Adrenal gland (tissue), 12 donors: ENCODE results near the gene RTP5. TPM values are rescaled to one million over a fixed set of nuclear protein-coding genes. Genes with fewer than 3 reads are reported as not detected.

Source experiments
- DNase-seq, 7 donors: peaks; one replicate each; pipeline ENCODE4 v3.0.0-alpha.2; 2019 to 2020
- H3K27ac ChIP-seq, 5 donors: fragments of 200-600 bp; sonication (generic) in 4 of 5; 1 replicate in 3 of 5; 2 replicates in 2 of 5; pipeline versions ENCODE4 v1.5.1 to v1.8.0; 2016 to 2020; ENCODE audit warnings: mild to moderate bottlenecking in 1 of 5
- H3K27me3 ChIP-seq: fragments of 200-600 bp; 2 replicates; pipeline ENCODE4 v1.8.0; 2021
- H3K36me3 ChIP-seq, 2 donors: fragments of 200-600 bp; replicated peaks in 1 of 2; 1 replicate in 1 of 2; 2 replicates in 1 of 2; pipeline versions ENCODE4 v1.5.1 to v1.8.0; 2018 to 2022
- H3K4me1 ChIP-seq, 2 donors: fragments of 200-600 bp; replicated peaks in 1 of 2; 1 replicate in 1 of 2; 2 replicates in 1 of 2; pipeline versions ENCODE4 v1.5.1 to v1.8.0; 2018 to 2021
- H3K4me3 ChIP-seq, 4 donors: fragments of 200-600 bp; sonication (generic) in 3 of 4; one replicate each; pipeline ENCODE4 v1.5.1; 2016 to 2018
- H3K9me3 ChIP-seq, 3 donors: fragments of 200-600 bp; sonication (generic) in 1 of 3; replicated peaks in 1 of 3; 1 replicate in 2 of 3; 2 replicates in 1 of 3; pipeline versions ENCODE4 v1.5.1 to v1.8.0; 2016 to 2021
- CTCF ChIP-seq, 6 experiments: fragments of 450-650 bp in 4 of 6; fragments of 200-600 bp in 2 of 6; sonication (generic) in 1 of 6; IDR thresholded peaks; 1 replicate in 5 of 6; 2 replicates in 1 of 6; pipeline versions ENCODE4 v1.5.1 to v1.8.0; 2016 to 2021; ENCODE audit warnings: antibody characterized with exemption in 6 of 6, mild to moderate bottlenecking in 2 of 6, moderate library complexity in 1 of 6
- POLR2A ChIP-seq, 2 donors: fragments of 450-650 bp; IDR thresholded peaks; one replicate each; pipeline ENCODE4 v1.6.1; 2017; ENCODE audit warnings: antibody characterized with exemption in 2 of 2, mild to moderate bottlenecking in 2 of 2, moderate library complexity in 1 of 2
- WGBS, 4 donors: extraction: QIAGEN DNeasy Blood & Tissue Kit in 2 of 4; methylation state at CpG; one replicate each; pipeline versions ENCODE4 v1.1.5 to v1.1.7; 2013 to 2017; 5-methylcytosine and 5-hydroxymethylcytosine counted together
- intact Hi-C, 2 donors: fragments of 100-400 bp; cut with DNase I; formaldehyde crosslinking; loops; one replicate each; pipeline versions ENCODE4 v1.14.1 to v1.15.0; 2022 to 2023
- polyA plus RNA-seq, 3 donors: library from polyadenylated mRNA; stranded (reverse); fragments of 200-250 nt in 2 of 3; fragments of 350-450 nt in 1 of 3; fragmentation: Illumina TruSeq in 1 of 3; extraction: RNeasy Lipid Tissue Mini Kit (QIAGEN cat#74804) in 1 of 3; gene quantifications; one replicate each; pipeline ENCODE4 v1.2.3, GENCODE V29; 2013 to 2014
- total RNA-seq, 9 donors: library from RNA; depleted of rRNA in 4 of 9; stranded (reverse); fragments of >200 nt in 4 of 9; fragments of 120-200 nt in 1 of 9; fragmentation: NEBNext Ultra II Directional in 1 of 9; extraction: Animal tissue kit (Norgen Biotek cat#: 25700) in 1 of 9; gene quantifications; one replicate each; pipeline versions ENCODE4 v1.1.0 to v1.2.4, GENCODE V29; 2013 to 2023
- donor health status: healthy with polysubstance abuse.
- donor health status: Bipolar disorder and iron deficiency.
- donor health status: DM: yes; HTN: yes; CAD: no.
- donor health status: DM: no; HTN: no; CAD: no.
- donor health status: DM: no; HTN: no; CAD: no.
- donor health status: DM: yes; HTN: yes; CAD: no.

Gene RTP5
- total and polyA plus RNA-seq, 12 donors = 0.07 to 0.56 (median 0.11) TPM; not detected in 9

DNA sequence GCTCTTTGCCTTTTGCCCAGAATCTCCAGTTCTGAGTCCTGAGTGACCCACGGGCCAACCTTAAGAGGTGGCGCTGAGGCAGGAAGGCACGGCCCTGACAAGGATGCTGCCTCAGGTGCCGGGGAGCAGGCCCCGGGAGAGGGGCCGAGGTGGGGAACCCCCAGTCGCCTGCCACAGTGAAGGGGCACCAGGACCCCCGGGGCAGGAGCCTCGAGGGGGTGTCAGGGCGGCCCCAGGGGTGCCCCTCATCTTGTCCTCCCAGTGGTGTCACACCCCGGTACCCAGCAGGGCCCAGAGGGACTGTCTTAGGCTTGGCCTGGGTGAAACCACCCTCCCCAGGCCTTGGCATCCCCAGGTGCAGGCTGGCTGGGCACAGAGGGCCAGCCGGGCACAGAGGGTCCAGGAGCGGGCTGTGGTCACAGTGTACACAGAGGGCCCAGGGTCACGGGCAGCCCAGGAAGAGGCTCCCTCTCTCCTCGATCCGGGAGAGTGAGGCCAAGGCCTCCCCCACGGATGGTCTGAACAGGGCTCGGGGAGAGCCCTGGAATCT lies 11.9 kb upstream of the RTP5 start:
- WGBS, 4 donors = 82 to 84% (median 82%) methylated on average over 8 to 18 of the region's 18 CpGs
- TF ChIP-seq CTCF (IDR thresholded peaks at IDR 0.05) (no peak), POLR2A (IDR thresholded peaks at IDR 0.05) (no peak)
- no peaks in the 10 kb centered on the region for H3K36me3 ChIP-seq
- no peak for DNase-seq
- no peak overlapping the region for H3K4me3 ChIP-seq
- no peak overlapping the region for H3K27ac ChIP-seq
- H3K27me3 ChIP-seq = no peaks in the 10 kb centered on the region
- peaks cover 0 to 15% of the 10 kb centered on the region in 2 donors for H3K4me1 ChIP-seq
- intact Hi-C loops = no loop called here
- no peaks in the 10 kb centered on the region for H3K9me3 ChIP-seq

DNA sequence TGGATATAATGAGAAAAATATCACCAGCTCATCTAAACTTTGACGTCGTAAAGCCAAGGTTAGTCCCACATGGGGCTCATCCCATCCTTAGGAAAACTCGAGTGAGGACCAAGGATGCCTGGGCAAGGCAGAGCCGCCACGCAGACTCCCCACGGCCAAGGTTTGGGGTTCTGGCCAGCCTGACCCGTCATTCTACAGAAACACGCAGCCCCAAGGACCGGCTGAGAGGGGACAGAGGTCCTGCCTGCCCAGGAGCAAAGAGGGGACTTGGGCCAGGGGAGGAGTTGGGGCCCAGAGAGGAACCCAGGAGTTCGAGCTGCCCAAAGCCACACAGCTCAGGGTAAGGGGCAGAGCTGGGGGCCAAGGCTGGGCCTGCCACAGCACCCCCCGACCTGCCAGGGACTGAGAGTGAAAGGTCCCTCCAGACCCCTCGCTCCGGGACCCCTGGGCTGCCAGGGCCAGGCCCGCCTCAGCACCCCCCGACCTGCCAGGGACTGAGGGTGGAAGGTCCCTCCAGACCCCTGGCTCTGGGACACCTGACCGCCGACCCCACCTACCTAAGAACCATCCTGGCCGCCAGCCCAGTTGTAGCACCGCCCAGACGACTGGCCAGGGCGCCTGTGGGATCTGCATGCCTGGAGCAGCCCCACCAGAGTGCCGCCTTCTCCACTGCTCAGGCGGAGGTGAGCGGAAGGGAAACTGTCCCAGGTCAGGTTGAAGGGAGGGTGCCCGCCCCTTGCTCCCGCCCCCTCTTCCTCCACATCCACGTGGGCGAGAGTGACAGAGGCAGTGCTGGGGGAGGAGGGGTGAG lies 11.1 kb upstream of the RTP5 start, which contains the start of gene PDCD1:
PDCD1 (minus strand) TSS at position 689 of the 811 bp plus-strand sequence; CDS start at position 633, 56 bp downstream.
- H3K4me3 ChIP-seq = peak within 1 kb of the TSS in 1 of 4 donors; percentile 34
- TF ChIP-seq CTCF (IDR thresholded peaks at IDR 0.05) (no peak), POLR2A (IDR thresholded peaks at IDR 0.05) (no peak)
- intact Hi-C loops = no loop called here
- H3K27me3 ChIP-seq = peaks cover 4% of the 10 kb centered on the region
- peak in 2 of 7 donors; percentile 12 to 21 for DNase-seq
- no peaks in the 10 kb centered on the region for H3K36me3 ChIP-seq
- H3K9me3 ChIP-seq = no peaks in the 10 kb centered on the region
- H3K27ac ChIP-seq = peak within 1 kb of the TSS in 3 of 5 donors; percentile 35 to 88 (median 88)
- 73 to 86% (median 78%) methylated on average over 10 to 28 of the region's 28 CpGs for WGBS, 4 donors
- peaks cover 0 to 15% of the 10 kb centered on the region in 2 donors for H3K4me1 ChIP-seq

- DNase-seq = no peak
- Histone ChIP-seq H3K4me1 (peaks cover 0 to 15% of the 10 kb centered on the region in 2 donors), H3K4me3 (no peak overlapping the region), H3K9me3 (no peaks in the 10 kb centered on the region), H3K36me3 (no peaks in the 10 kb centered on the region), H3K27ac (peak overlapping the region in 3 of 5 donors; percentile 35 to 88 (median 88)), H3K27me3 (peaks cover 7% of the 10 kb centered on the region)
- 38 to 59% (median 52%) methylated on average over 3 to 9 of the region's 9 CpGs for WGBS, 4 donors
- intact Hi-C loops = no loop called here
- TF ChIP-seq POLR2A (IDR thresholded peaks at IDR 0.05) (no peak), CTCF (IDR thresholded peaks at IDR 0.05) (no peak)
Measured at GRCh38 chr2:241859017-241859435, 10.5 kb upstream of the RTP5 start.

GRCh38 chr2:241859436-241860183 lies 9.9 kb upstream of the RTP5 start:
- Histone ChIP-seq H3K9me3 (no peaks in the 10 kb centered on the region), H3K4me1 (peaks cover 0 to 15% of the 10 kb centered on the region in 2 donors), H3K27me3 (peaks cover 7% of the 10 kb centered on the region), H3K36me3 (no peaks in the 10 kb centered on the region), H3K27ac (peak overlapping the region in 3 of 5 donors; percentile 35 to 88 (median 88)), H3K4me3 (peak overlapping the region in 1 of 4 donors; percentile 34)
- intact Hi-C loops = no loop called here
- DNase-seq = peak in 4 of 7 donors; percentile 46 to 78 (median 50)
- 37 to 53% (median 49%) methylated on average over 26 to 30 of the region's 30 CpGs for WGBS, 4 donors
- TF ChIP-seq CTCF (IDR thresholded peaks at IDR 0.05) = peak in 2 of 6 experiments; percentile 16 to 20
- peak in 1 of 2 donors; percentile 9 for TF ChIP-seq POLR2A (IDR thresholded peaks at IDR 0.05)
